ENCODE measurements around the gene ZNF385C. TPM values are rescaled to one million over a fixed set of nuclear protein-coding genes. Genes with fewer than 3 reads are reported as not detected.

Gene ZNF385C
- total and polyA plus RNA-seq, 2 of the 13 experiments (the other 11 are each of a cell fraction or from before 2014, with no cell fraction given) = 2.3 to 6.1 TPM

DNA sequence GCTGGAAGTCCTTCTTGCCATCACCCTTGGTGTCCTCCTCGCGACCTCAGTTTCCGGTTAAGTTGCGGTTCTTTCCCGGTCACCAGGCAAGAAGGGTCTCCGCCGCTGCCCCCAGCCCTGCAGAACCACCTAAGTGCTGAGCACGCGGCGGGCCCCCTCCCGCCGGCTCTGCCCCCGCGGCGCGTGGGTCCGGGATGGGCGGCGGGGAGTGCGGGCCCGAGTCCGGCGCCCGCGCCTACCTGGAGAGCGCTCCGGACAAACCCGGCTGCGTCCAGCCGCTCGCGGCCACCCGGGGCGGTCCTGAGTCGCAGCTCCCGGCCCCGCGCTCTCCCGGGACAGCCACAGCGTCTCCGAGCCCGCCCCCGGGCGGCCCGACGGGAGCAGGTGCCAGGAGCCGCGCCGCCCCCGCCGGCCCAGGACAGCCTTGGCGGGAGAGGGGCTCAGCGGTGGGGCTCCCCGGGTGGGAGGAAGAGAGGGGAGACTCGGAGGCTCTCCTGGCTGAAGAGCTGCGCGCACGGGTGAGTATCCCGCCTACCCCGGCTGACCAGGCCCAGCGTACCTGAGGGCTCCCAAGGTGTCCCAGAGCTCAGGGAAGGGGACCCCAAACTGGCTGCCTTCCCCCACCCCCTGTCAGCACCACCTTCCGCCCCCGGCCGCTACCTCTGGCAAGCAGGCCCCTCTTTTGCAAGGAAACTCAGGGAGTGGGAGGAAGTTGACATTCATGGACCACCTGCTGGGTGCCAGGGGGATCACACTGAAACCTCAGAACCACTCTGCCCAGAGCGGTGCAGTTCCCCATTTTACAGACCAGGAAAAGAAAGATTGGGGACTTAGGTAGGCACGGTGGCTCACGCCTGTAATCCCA, 25.7 kb downstream of the ZNF385C start:
- CTCF ChIA-PET (ENCODE audit: low intra/inter-chr PET ratio, low total read pairs) = interaction anchor here (1.0 to 1.5 kb wide), 2 partner anchors 26 to 110 kb away, joined by 3 to 4 read pairs; partner anchors contain the start of gene ZNF385C
- no peaks in the 10 kb centered on the region for H3K79me2 ChIP-seq (ENCODE audit: insufficient read depth, low read length)
- H3K36me3 ChIP-seq (replicated peaks in 1 of 2; ENCODE audit: control insufficient read depth in 1 of 2, insufficient read depth in 2 of 2, low read length in 2 of 2) = no peaks in the 10 kb centered on the region
- no peak overlapping the region for H2AFZ ChIP-seq (ENCODE audit: low read length)
- H3K27me3 ChIP-seq (ENCODE audit: control insufficient read depth in 1 of 2, insufficient read depth in 2 of 2, low read length in 2 of 2) = peaks cover 2 to 29% of the 10 kb centered on the region in 2 experiments; a peak in 4 of 5 replicates
- BruUV-seq (replicated peaks) = no TSS peak
- ATAC-seq = peak; percentile 86
- in situ Hi-C loops (cut with HindIII; ENCODE audit: extremely low pct_ligation_motif_present, low pct_unique_long_range_greater_than_20kb) (no loop called here), intact Hi-C loops (cut with micrococcal nuclease; ENCODE audit: unreplicated experiment) (no loop called here)
- no peaks in the 10 kb centered on the region for H4K20me1 ChIP-seq (ENCODE audit: insufficient read depth, low read length)
- no peak overlapping the region for H3K9ac ChIP-seq (ENCODE audit: insufficient read depth, low read depth, low read length)
- H3K4me3 ChIP-seq (replicated peaks in 1 of 3; ENCODE audit: insufficient read depth in 1 of 3, low read depth in 2 of 3, low read length in 3 of 3) = peak overlapping the region; percentile 46 to 73 (median 50)
- H3K4me1 ChIP-seq (ENCODE audit: insufficient read depth, low read length) = peaks cover 51% of the 10 kb centered on the region
- H3K9me3 ChIP-seq (ENCODE audit: low read length) = no peaks in the 10 kb centered on the region
- FAIRE-seq = no peak
- peak overlapping the region; percentile 78 for H3K4me2 ChIP-seq (ENCODE audit: low read depth, low read length)
- POLR2A ChIA-PET = interaction anchor here (0.9 to 1.2 kb wide), 2 partner anchors 19 to 40 kb away, joined by 3 to 4 read pairs; partner anchors contain the start of gene DHX58
- WGBS (ENCODE audit: low lambda C conversion rate) = 30% methylated on average over 20 of the region's 67 CpGs
- DNase-seq (ENCODE audit: low spot score) = no peak
- H3K27ac ChIP-seq (ENCODE audit: extremely low read length, insufficient read depth, low read length) = no peak overlapping the region
- TF ChIP-seq BORCS8-MEF2B (CRISPR knock-in tag; IDR thresholded peaks at IDR 0.05) (no peak), ZNF329 (CRISPR knock-in tag; IDR thresholded peaks at IDR 0.05; ENCODE audit: low read depth) (0 out of 2 replicates have a peak, but pooled peaks have one; percentile 38), GABPB1 (CRISPR knock-in tag; IDR thresholded peaks at IDR 0.05) (peak; percentile 16; the same call in 1 of the 2 replicates), ZNF629 (CRISPR knock-in tag; conservative IDR thresholded peaks at IDR 0.05) (peak; percentile 63), ARNT2 (CRISPR knock-in tag; IDR thresholded peaks at IDR 0.05; ENCODE audit: low read depth) (peak; percentile 54; the same call in 1 of the 2 replicates), RFX5 (IDR thresholded peaks at IDR 0.05; ENCODE audit: low read depth, low read length) (no peak), ZNF674 (CRISPR knock-in tag; IDR thresholded peaks at IDR 0.05; ENCODE audit: low read depth) (0 out of 2 replicates have a peak, but pooled peaks have one; percentile 30), ZSCAN31 (CRISPR knock-in tag; IDR thresholded peaks at IDR 0.05; ENCODE audit: low read depth) (0 out of 2 replicates have a peak, but pooled peaks have one; percentile 49)
- TF ChIP-seq, protein P1, sequence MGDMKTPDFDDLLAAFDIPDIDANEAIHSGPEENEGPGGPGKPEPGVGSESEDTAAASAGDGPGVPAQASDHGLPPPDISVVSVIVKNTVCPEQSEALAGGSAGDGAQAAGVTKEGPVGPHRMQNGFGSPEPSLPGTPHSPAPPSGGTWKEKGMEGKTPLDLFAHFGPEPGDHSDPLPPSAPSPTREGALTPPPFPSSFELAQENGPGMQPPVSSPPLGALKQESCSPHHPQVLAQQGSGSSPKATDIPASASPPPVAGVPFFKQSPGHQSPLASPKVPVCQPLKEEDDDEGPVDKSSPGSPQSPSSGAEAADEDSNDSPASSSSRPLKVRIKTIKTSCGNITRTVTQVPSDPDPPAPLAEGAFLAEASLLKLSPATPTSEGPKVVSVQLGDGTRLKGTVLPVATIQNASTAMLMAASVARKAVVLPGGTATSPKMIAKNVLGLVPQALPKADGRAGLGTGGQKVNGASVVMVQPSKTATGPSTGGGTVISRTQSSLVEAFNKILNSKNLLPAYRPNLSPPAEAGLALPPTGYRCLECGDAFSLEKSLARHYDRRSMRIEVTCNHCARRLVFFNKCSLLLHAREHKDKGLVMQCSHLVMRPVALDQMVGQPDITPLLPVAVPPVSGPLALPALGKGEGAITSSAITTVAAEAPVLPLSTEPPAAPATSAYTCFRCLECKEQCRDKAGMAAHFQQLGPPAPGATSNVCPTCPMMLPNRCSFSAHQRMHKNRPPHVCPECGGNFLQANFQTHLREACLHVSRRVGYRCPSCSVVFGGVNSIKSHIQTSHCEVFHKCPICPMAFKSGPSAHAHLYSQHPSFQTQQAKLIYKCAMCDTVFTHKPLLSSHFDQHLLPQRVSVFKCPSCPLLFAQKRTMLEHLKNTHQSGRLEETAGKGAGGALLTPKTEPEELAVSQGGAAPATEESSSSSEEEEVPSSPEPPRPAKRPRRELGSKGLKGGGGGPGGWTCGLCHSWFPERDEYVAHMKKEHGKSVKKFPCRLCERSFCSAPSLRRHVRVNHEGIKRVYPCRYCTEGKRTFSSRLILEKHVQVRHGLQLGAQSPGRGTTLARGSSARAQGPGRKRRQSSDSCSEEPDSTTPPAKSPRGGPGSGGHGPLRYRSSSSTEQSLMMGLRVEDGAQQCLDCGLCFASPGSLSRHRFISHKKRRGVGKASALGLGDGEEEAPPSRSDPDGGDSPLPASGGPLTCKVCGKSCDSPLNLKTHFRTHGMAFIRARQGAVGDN (CRISPR knock-in tag; IDR thresholded peaks at IDR 0.05) = peak; percentile 31
- TF ChIP-seq, protein P2, sequence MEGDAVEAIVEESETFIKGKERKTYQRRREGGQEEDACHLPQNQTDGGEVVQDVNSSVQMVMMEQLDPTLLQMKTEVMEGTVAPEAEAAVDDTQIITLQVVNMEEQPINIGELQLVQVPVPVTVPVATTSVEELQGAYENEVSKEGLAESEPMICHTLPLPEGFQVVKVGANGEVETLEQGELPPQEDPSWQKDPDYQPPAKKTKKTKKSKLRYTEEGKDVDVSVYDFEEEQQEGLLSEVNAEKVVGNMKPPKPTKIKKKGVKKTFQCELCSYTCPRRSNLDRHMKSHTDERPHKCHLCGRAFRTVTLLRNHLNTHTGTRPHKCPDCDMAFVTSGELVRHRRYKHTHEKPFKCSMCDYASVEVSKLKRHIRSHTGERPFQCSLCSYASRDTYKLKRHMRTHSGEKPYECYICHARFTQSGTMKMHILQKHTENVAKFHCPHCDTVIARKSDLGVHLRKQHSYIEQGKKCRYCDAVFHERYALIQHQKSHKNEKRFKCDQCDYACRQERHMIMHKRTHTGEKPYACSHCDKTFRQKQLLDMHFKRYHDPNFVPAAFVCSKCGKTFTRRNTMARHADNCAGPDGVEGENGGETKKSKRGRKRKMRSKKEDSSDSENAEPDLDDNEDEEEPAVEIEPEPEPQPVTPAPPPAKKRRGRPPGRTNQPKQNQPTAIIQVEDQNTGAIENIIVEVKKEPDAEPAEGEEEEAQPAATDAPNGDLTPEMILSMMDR (CRISPR knock-in tag; IDR thresholded peaks at IDR 0.05) = peak; percentile 30
- TF ChIP-seq, protein P3, sequence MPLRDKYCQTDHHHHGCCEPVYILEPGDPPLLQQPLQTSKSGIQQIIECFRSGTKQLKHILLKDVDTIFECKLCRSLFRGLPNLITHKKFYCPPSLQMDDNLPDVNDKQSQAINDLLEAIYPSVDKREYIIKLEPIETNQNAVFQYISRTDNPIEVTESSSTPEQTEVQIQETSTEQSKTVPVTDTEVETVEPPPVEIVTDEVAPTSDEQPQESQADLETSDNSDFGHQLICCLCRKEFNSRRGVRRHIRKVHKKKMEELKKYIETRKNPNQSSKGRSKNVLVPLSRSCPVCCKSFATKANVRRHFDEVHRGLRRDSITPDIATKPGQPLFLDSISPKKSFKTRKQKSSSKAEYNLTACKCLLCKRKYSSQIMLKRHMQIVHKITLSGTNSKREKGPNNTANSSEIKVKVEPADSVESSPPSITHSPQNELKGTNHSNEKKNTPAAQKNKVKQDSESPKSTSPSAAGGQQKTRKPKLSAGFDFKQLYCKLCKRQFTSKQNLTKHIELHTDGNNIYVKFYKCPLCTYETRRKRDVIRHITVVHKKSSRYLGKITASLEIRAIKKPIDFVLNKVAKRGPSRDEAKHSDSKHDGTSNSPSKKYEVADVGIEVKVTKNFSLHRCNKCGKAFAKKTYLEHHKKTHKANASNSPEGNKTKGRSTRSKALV (CRISPR knock-in tag; IDR thresholded peaks at IDR 0.05) = peak; percentile 94
- TF ChIP-seq, protein P4, sequence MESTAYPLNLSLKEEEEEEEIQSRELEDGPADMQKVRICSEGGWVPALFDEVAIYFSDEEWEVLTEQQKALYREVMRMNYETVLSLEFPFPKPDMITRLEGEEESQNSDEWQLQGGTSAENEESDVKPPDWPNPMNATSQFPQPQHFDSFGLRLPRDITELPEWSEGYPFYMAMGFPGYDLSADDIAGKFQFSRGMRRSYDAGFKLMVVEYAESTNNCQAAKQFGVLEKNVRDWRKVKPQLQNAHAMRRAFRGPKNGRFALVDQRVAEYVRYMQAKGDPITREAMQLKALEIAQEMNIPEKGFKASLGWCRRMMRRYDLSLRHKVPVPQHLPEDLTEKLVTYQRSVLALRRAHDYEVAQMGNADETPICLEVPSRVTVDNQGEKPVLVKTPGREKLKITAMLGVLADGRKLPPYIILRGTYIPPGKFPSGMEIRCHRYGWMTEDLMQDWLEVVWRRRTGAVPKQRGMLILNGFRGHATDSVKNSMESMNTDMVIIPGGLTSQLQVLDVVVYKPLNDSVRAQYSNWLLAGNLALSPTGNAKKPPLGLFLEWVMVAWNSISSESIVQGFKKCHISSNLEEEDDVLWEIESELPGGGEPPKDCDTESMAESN (CRISPR knock-in tag; conservative IDR thresholded peaks at IDR 0.05) = 0 out of 2 replicates have a peak, but pooled peaks have one; percentile 46
